Measurements from ENCODE around the gene PSMB8. TPM values are rescaled to one million over a fixed set of nuclear protein-coding genes. Genes with fewer than 3 reads are reported as not detected.
A peak's percentile ranks its signal among the peaks of the same experiment; 100 is the strongest.
"Not testable (repeated sequence)": the region's sequence is repeated elsewhere in the genome, so short reads cannot be mapped to it uniquely, and the experiment has no call there.

Gene PSMB8
- total RNA-seq, 1 donor from 2014 or later: 18.4 TPM

- TF ChIP-seq, protein P1, sequence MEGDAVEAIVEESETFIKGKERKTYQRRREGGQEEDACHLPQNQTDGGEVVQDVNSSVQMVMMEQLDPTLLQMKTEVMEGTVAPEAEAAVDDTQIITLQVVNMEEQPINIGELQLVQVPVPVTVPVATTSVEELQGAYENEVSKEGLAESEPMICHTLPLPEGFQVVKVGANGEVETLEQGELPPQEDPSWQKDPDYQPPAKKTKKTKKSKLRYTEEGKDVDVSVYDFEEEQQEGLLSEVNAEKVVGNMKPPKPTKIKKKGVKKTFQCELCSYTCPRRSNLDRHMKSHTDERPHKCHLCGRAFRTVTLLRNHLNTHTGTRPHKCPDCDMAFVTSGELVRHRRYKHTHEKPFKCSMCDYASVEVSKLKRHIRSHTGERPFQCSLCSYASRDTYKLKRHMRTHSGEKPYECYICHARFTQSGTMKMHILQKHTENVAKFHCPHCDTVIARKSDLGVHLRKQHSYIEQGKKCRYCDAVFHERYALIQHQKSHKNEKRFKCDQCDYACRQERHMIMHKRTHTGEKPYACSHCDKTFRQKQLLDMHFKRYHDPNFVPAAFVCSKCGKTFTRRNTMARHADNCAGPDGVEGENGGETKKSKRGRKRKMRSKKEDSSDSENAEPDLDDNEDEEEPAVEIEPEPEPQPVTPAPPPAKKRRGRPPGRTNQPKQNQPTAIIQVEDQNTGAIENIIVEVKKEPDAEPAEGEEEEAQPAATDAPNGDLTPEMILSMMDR (IDR thresholded peaks at IDR 0.05): no peak
- H3K27ac ChIP-seq: no peak overlapping the region
These were observed 43.0 kb upstream of the PSMB8 start for GRCh38 chr6:32886681-32887383.

DNA sequence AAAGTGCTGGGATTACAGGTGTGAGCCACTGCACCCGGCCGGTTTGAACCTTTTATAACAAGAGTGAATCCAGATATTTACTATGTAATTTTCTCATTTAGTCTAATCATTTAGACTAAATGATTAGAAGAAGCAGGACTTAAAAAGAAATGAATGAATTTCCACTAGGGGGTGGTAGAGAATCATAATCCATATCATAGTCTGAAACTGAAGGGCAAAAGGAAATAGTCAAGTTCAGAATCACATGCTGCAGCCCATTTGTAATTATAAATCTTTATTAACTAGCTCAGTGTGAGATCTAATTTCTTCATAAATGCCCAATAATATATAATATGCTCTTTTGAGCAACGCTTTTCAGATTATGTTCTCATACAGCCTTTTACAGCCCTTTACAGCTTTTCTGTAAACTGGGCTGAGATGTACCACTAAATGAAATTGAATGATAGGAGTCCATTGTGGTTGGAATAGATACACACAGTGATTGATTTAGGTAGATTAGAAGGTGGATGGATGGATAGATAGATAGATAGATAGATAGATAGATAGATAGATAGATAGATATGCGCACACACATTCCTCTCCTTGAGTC, 41.9 kb upstream of the PSMB8 start:
- no peak for DNase-seq (ENCODE audit: low spot score in 2 of 2)
- TF ChIP-seq, protein P1 (IDR thresholded peaks at IDR 0.05): peak; percentile 56 to 64 (median 63)
- Histone ChIP-seq H3K27ac (no peak overlapping the region), H3K27me3 (no peaks in the 10 kb centered on the region), H3K4me1 (peaks cover 0 to 2% of the 10 kb centered on the region in 2 donors), H3K36me3 (no peaks in the 10 kb centered on the region), H3K4me3 (no peak overlapping the region), H3K9me3 (no peaks in the 10 kb centered on the region)
- intact Hi-C loops (cut with DNase I): loop anchor here (1.0 to 5.0 kb wide), 4 partner anchors 47 to 362 kb away; partner anchors contain the start of gene HLA-DMA

More at GRCh38 chr6:32886681-32887383, 43.0 kb upstream of the PSMB8 start:
- DNase-seq (ENCODE audit: low spot score in 2 of 2): no peak
- no peaks in the 10 kb centered on the region for H3K9me3 ChIP-seq
- H3K36me3 ChIP-seq: no peaks in the 10 kb centered on the region
- no peaks in the 10 kb centered on the region for H3K27me3 ChIP-seq
- intact Hi-C loops (cut with DNase I): loop anchor here (5.0 kb wide), 1 partner anchor 360 kb away; no protein-coding TSS in a partner anchor
- H3K4me3 ChIP-seq: no peak overlapping the region
- peaks cover 0 to 2% of the 10 kb centered on the region in 2 donors for H3K4me1 ChIP-seq

- no peaks in the 10 kb centered on the region for H3K36me3 ChIP-seq
- no peaks in the 10 kb centered on the region for H3K9me3 ChIP-seq
- H3K27ac ChIP-seq: no peak overlapping the region
- DNase-seq (ENCODE audit: low spot score in 2 of 2): peak; percentile 25 to 78
- H3K4me3 ChIP-seq: no peak overlapping the region
- H3K4me1 ChIP-seq: peaks cover 0 to 2% of the 10 kb centered on the region in 2 donors
- no peaks in the 10 kb centered on the region for H3K27me3 ChIP-seq
- TF ChIP-seq, protein P1 (IDR thresholded peaks at IDR 0.05): no peak
- intact Hi-C loops (cut with DNase I): loop anchor here (2.0 kb wide), 1 partner anchor 49 kb away; no protein-coding TSS in a partner anchor
These were observed 39.9 kb upstream of the PSMB8 start for GRCh38 chr6:32883789-32884188.

- TF ChIP-seq, protein P1 (IDR thresholded peaks at IDR 0.05): no peak
- no peak for DNase-seq (ENCODE audit: low spot score in 2 of 2)
- Histone ChIP-seq H3K9me3 (no peaks in the 10 kb centered on the region), H3K27me3 (no peaks in the 10 kb centered on the region), H3K4me3 (no peak overlapping the region), H3K36me3 (no peaks in the 10 kb centered on the region), H3K27ac (no peak overlapping the region), H3K4me1 (peaks cover 0 to 2% of the 10 kb centered on the region in 2 donors)
- intact Hi-C loops (cut with DNase I): no loop called here
These were observed 39.0 kb upstream of the PSMB8 start for GRCh38 chr6:32882879-32883250.

DNA sequence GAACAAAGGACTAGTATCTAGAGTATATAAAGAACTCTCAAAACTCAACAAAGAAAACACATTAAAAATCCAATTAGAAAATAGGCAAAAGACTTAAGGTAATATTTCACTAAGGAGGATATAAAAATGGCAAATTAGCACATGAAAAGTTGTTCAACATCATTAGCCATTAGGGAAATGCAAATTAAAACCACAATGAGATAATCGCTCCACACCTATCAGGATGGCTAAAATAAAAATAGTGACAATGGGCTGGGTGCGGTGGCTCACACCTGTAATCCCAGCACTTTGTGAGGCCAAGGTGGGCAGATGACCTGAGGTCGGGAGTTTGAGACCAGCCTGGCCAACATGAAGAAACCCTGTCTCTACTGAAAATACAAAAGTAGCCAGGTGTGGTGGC, 37.1 kb upstream of the PSMB8 start:
- H3K9me3 ChIP-seq; H3K4me3 ChIP-seq; H3K27ac ChIP-seq; H3K36me3 ChIP-seq; H3K27me3 ChIP-seq; DNase-seq (ENCODE audit: low spot score in 2 of 2); H3K4me1 ChIP-seq; intact Hi-C loops (cut with DNase I): not testable (repeated sequence)

DNA sequence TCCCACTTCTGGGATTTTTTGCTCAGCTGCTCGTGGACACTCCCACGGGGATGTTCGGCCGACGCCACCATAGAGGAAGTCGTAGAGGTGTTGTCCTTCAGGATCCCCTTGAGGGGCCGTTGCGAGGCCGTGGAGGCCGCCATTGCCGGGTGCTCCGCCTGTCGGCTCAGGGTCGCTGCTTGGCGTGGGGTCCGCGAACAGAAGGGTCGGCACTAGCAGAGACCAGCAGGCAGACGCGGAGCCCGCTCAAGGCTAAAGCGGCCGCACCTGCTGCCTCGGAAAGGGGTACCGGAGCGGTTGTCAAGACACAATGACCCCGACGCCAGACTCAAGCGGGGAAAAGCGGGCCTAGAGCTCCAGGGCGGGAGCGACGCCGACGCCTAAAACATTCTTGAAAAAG, 35.8 kb upstream of the PSMB8 start:
- Histone ChIP-seq H3K27ac (no peak overlapping the region), H3K4me3 (no peak overlapping the region), H3K4me1 (peaks cover 0 to 2% of the 10 kb centered on the region in 2 donors), H3K27me3 (no peaks in the 10 kb centered on the region), H3K9me3 (no peaks in the 10 kb centered on the region), H3K36me3 (no peaks in the 10 kb centered on the region)
- no peak for DNase-seq (ENCODE audit: low spot score in 2 of 2)
- TF ChIP-seq, protein P1 (IDR thresholded peaks at IDR 0.05): no peak
- intact Hi-C loops (cut with DNase I): no loop called here

Data from ascending aorta (tissue), 2 donors.